CD4-positive, alpha-beta T cell (primary cell): Measurements from ENCODE around the gene VPS45. TPM values are rescaled to one million over a fixed set of nuclear protein-coding genes. Genes with fewer than 3 reads are reported as not detected.

Source experiments
- ATAC-seq: fragments of 200-7000 bp; cut with Tn5 transposase; one replicate; pipeline ENCODE4 v1.10.0; 2022; ENCODE audit warnings: mild to moderate bottlenecking; ENCODE audit not compliant: poor library complexity
- CTCF ChIA-PET: fragments of 350-600 bp; sonication (Branson Sonifier 250); formaldehyde crosslinking; loops from one replicate; lab custom pipeline; 2021; ENCODE audit warnings: antibody characterized with exemption, inconsistent platforms; lab: Charles Lee
- POLR2A ChIA-PET: fragments of 350-600 bp; sonication (Branson Sonifier 250); formaldehyde crosslinking; loops from one replicate; lab custom pipeline; 2021; ENCODE audit warnings: antibody characterized with exemption, inconsistent platforms; lab: Charles Lee
- DNase-seq, 14 experiments: peaks; one replicate each; pipeline ENCODE4 v3.0.0-alpha.2; 2013 to 2020; ENCODE audit warnings: mixed read lengths in 2 of 14
- H3K27ac ChIP-seq, 2 donors: one replicate each; pipeline versions ENCODE4 v1.5.1 to v1.7.0; 2013; ENCODE audit warnings: low read length in 2 of 2, low read depth in 1 of 2, mild to moderate bottlenecking in 1 of 2
- H3K27me3 ChIP-seq, 2 experiments: 1 replicate in 1 of 2; 2 replicates in 1 of 2; pipeline versions ENCODE4 v1.6.1 to v1.7.0; 2013; ENCODE audit warnings: low read length in 2 of 2, control low read depth in 1 of 2, mild to moderate bottlenecking in 1 of 2, moderate library complexity in 1 of 2; ENCODE audit not compliant: insufficient read depth in 2 of 2, control insufficient read depth in 1 of 2
- H3K36me3 ChIP-seq: one replicate; pipeline ENCODE4 v1.6.1; 2013; ENCODE audit warnings: low read length, control low read depth; ENCODE audit not compliant: insufficient read depth
- H3K4me1 ChIP-seq: one replicate; pipeline ENCODE4 v1.6.1; 2013; ENCODE audit warnings: low read length, control low read depth; ENCODE audit not compliant: insufficient read depth
- H3K4me3 ChIP-seq: one replicate; pipeline ENCODE4 v1.5.1; 2013; ENCODE audit warnings: mild to moderate bottlenecking, low read length, moderate library complexity
- H3K9me3 ChIP-seq, 2 experiments: 1 replicate in 1 of 2; 2 replicates in 1 of 2; pipeline versions ENCODE4 v1.6.1 to v1.7.0; 2013; ENCODE audit warnings: low read length in 2 of 2, mild to moderate bottlenecking in 2 of 2, control low read depth in 1 of 2, moderate library complexity in 1 of 2; ENCODE audit not compliant: control insufficient read depth in 1 of 2, insufficient read depth in 1 of 2
- H3K27ac Mint-ChIP-seq: one replicate; pipeline ENCODE4 v1.8.0; 2020; ENCODE audit warnings: mixed read lengths
- H3K27me3 Mint-ChIP-seq: one replicate; pipeline ENCODE4 v1.8.0; 2021; ENCODE audit warnings: mixed read lengths
- H3K36me3 Mint-ChIP-seq: one replicate; pipeline ENCODE4 v1.8.0; 2021; ENCODE audit warnings: low read depth, mixed read lengths
- H3K4me1 Mint-ChIP-seq: one replicate; pipeline ENCODE4 v1.8.0; 2021; ENCODE audit warnings: low read depth, mixed read lengths
- H3K4me3 Mint-ChIP-seq: one replicate; pipeline ENCODE4 v1.8.0; 2020; ENCODE audit warnings: mild to moderate bottlenecking, mixed read lengths
- H3K9me3 Mint-ChIP-seq: one replicate; pipeline ENCODE4 v1.8.0; 2020; ENCODE audit warnings: mixed read lengths
- CTCF ChIP-seq: fragments of 200-600 bp; IDR thresholded peaks from one replicate; pipeline ENCODE4 v1.8.0; 2022; ENCODE audit warnings: antibody characterized with exemption, mild to moderate bottlenecking
- intact Hi-C, 2 experiments: fragments of 100-400 bp; cut with DNase I in 1 of 2; cut with micrococcal nuclease in 1 of 2; formaldehyde crosslinking; loops; one replicate each; pipeline versions ENCODE4 v1.15.1 to v1.9.0; 2023 to 2025; cut with DNase I, micrococcal nuclease
- total RNA-seq, 174 experiments: library from RNA in 2 of 174; stranded (reverse) in 2 of 174; gene quantifications; one replicate each; pipeline ENCODE4 v1.2.3 and lab custom pipeline; 2021 to 2026

The VPS45 gene
- total RNA-seq, 2 experiments from 2014 or later, result 9.6 to 10.7 TPM

GRCh38 chr1:150150133-150151021, 82.8 kb downstream of the VPS45 start:
- no peak for ATAC-seq
- peak in 11 of 14 experiments; percentile 19 to 54 (median 33) for DNase-seq
- TF ChIP-seq CTCF, result no peak
- peak overlapping the region; percentile 79 to 82 for H3K27ac ChIP-seq
- Mint-ChIP-seq H3K27ac (peak overlapping the region; percentile 96), H3K36me3 (peaks cover 44% of the 10 kb centered on the region), H3K27me3 (no peaks in the 10 kb centered on the region), H3K4me1 (peaks cover 74% of the 10 kb centered on the region), H3K4me3 (peak overlapping the region; percentile 94), H3K9me3 (no peaks in the 10 kb centered on the region)
- ChIA-PET CTCF (interaction anchor here (1.0 to 1.5 kb wide), 3 partner anchors 8 to 18 kb away, joined by 3 to 4 read pairs (median 3); no protein-coding TSS in a partner anchor), POLR2A (interaction anchor here (0.6 to 6.1 kb wide), 28 partner anchors 7 to 306 kb away, joined by 3 to 104 read pairs (median 6); partner anchors contain the start of genes RPRD2 and VPS45)
- peaks cover 26% of the 10 kb centered on the region for H3K36me3 ChIP-seq
- H3K4me3 ChIP-seq, result peak overlapping the region; percentile 97
- no peaks in the 10 kb centered on the region for H3K9me3 ChIP-seq
- H3K4me1 ChIP-seq, result peaks cover 54% of the 10 kb centered on the region
- no peaks in the 10 kb centered on the region for H3K27me3 ChIP-seq
- intact Hi-C loops, result loop anchor here (1.0 to 2.0 kb wide), 2 partner anchors 15 to 42 kb away; no protein-coding TSS in a partner anchor

DNA sequence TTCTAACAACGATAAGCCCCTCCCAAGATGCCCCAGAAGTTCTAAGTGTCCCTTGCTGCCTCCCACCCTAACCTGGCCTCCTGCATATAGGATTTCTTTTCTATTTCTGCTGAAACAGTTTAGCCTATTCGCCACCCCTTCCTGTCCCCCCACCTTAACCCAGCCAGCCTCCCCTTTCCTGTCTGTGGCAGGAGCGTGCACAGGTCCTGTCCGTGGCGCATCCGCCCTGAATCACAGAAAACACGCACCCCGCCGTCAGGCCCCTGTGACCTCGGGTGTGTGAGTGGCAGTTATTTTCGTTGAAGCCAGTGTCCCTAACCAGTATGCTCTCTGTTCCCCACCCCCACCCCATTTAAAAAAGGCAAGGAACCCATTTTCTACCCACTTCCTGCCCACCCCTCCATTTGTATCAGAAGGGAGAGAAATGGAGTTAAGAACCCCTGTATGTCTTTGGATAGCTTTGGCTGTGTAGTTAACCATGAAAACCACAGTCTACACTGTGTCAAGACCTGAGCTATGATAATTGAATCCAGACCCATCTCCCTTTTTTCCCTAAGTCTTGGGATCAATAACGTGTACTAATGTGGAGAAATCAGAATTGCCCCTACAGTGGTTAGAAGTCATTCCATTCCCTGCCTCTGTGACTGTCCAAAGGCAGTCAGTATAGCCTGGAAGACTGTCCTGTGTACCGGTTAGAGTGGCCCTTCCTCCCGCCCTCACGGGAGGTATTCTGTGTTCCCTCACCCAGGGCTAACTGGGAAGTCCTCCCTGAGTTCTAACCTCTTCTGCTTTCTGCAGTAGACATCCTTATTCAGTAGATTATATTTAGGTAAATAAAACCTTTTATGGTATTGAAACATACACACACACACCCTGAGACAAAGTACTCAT, 84.0 kb downstream of the VPS45 start:
- POLR2A ChIA-PET, result interaction anchor here (0.5 to 6.1 kb wide), 18 partner anchors 10 to 264 kb away, joined by 3 to 104 read pairs (median 6); partner anchors contain the start of genes RPRD2 and VPS45
- peaks cover 56% of the 10 kb centered on the region for H3K4me1 ChIP-seq

More for the DNA sequence above, 84.0 kb downstream of the VPS45 start:
- H3K9me3 ChIP-seq, result no peaks in the 10 kb centered on the region
- Mint-ChIP-seq H3K27ac (peak overlapping the region; percentile 96), H3K36me3 (peaks cover 56% of the 10 kb centered on the region), H3K27me3 (no peaks in the 10 kb centered on the region), H3K9me3 (no peaks in the 10 kb centered on the region), H3K4me1 (peaks cover 80% of the 10 kb centered on the region), H3K4me3 (peak overlapping the region; percentile 94)
- CTCF ChIA-PET, result interaction anchor here (0.6 to 1.3 kb wide), 5 partner anchors 11 to 1442 kb away, joined by 3 to 6 read pairs (median 4); no protein-coding TSS in a partner anchor
- H3K4me3 ChIP-seq, result peak overlapping the region; percentile 97
- intact Hi-C loops, result loop anchor here (1.0 to 2.0 kb wide), 2 partner anchors 14 to 43 kb away; no protein-coding TSS in a partner anchor
- peak; percentile 48 to 92 (median 76) for DNase-seq
- TF ChIP-seq CTCF, result no peak
- peak; percentile 68 for ATAC-seq
- no peaks in the 10 kb centered on the region for H3K27me3 ChIP-seq
- H3K27ac ChIP-seq, result peak overlapping the region; percentile 79 to 82
- peaks cover 37% of the 10 kb centered on the region for H3K36me3 ChIP-seq
